ENCODE data around the gene DACT3. TPM values are rescaled to one million over a fixed set of nuclear protein-coding genes. Genes with fewer than 3 reads are reported as not detected.

The DACT3 gene
- total RNA-seq, 1 experiment from 2014 or later = 0.84 TPM

- no peak for DNase-seq (ENCODE audit: low spot score)
These were observed 4.1 kb upstream of the DACT3 start for GRCh38 chr19:46665072-46665471.

DNA sequence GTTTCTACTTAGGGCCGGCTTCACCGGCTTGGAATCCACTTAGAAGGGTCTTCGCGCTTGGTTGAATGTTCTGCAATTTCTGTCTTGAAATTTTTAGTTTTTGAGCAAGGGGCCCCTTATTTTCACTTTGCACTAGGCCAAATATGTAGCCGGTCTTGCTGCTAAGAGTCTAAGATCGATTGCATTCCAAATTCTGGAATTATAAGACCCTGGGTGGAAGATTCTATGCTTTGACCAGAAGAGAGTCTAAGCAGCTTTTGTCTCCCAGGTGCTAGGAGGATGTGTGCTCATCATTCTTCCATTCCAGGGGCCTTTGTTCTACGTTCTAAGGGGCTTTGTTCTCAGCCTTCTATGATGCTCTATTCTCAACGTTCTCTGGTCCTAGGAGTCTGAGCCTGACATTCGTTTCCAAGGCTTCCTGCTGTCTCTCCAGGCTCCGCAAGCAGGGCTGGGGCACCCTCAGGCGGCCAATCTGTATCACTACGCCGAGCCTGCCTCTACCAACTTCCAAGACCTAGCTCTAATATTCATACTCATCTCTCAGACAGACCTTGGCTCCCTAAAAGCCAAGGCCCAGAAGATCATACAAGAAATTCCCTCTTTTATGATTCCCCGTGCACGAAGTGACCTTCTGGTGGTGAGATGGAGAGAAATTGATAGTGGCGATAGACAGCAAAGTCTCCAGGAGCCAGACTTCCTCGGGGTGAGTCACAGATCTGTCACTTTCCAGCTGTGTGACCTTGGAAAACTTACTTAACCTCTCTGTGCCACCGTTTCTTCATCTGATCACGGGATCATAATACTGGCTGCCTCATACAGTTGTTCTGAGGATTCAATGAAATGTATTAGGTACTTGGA is 982 bp upstream of the DACT3 start:
- DNase-seq (ENCODE audit: low spot score) = peak; percentile 77

- no peak for DNase-seq (ENCODE audit: low spot score)
These were observed 397 bp downstream of the DACT3 start for GRCh38 chr19:46660551-46661019.

DNA sequence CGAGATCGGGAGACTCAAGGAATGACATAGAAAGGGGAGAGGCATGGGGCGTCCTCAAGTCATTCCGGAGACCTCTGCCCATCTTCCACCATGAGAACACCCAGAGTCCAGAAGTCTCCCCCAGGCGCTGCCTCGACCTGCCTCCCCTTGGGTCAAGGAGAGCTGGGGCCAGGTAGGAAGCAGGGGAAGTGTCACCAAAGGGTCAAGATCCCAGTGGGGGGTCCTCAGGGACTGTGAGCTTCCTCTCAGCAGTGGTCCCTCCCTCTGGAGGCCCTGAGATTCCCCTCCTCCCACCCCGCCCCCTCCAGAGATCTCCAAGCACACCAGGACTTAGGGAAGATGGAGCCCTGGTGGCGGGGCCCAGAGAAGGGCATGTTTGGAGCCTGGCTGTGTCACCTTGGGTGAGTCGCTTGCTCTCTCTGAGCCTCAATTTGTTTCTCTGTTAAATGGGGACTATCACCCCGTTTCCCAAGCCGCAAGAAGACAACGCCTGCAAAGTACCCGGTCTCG is 919 bp downstream of the DACT3 start:
- DNase-seq (ENCODE audit: low spot score) = no peak

GRCh38 chr19:46659151-46660007 is 1.6 kb downstream of the DACT3 start:
- no peak for DNase-seq (ENCODE audit: low spot score)

- no peak for DNase-seq (ENCODE audit: low spot score)
These were observed 4.4 kb downstream of the DACT3 start for GRCh38 chr19:46656541-46656940.

DNA sequence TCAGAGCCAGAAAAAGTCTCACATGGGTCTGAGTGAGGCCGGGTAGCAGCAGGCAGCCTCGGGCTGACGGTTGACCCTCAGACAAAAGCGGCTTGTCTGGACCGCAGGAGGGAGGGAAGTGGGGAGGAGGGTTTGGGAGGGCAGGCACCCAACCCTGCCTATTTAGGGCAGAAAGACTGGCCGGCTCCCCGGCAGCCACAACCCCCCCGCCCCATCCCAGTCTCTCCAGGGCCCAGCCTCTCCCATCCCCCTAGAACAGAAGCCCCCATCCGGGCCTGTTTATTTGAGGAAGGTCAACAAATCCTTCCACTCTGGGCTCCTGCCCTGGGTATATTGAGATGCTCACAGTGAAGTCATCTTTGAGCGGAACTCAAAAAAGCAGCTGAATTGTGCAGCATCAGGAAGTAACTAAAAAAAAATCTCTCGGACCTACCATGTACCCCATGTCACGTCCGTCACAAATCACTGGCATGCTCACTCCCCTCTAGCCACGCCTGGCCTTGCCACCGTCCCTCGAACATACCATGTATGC is 6.3 kb downstream of the DACT3 start:
- DNase-seq (ENCODE audit: low spot score) = no peak

- no peak for DNase-seq (ENCODE audit: low spot score)
These were observed 10.5 kb downstream of the DACT3 start for GRCh38 chr19:46650445-46650844.

DNA sequence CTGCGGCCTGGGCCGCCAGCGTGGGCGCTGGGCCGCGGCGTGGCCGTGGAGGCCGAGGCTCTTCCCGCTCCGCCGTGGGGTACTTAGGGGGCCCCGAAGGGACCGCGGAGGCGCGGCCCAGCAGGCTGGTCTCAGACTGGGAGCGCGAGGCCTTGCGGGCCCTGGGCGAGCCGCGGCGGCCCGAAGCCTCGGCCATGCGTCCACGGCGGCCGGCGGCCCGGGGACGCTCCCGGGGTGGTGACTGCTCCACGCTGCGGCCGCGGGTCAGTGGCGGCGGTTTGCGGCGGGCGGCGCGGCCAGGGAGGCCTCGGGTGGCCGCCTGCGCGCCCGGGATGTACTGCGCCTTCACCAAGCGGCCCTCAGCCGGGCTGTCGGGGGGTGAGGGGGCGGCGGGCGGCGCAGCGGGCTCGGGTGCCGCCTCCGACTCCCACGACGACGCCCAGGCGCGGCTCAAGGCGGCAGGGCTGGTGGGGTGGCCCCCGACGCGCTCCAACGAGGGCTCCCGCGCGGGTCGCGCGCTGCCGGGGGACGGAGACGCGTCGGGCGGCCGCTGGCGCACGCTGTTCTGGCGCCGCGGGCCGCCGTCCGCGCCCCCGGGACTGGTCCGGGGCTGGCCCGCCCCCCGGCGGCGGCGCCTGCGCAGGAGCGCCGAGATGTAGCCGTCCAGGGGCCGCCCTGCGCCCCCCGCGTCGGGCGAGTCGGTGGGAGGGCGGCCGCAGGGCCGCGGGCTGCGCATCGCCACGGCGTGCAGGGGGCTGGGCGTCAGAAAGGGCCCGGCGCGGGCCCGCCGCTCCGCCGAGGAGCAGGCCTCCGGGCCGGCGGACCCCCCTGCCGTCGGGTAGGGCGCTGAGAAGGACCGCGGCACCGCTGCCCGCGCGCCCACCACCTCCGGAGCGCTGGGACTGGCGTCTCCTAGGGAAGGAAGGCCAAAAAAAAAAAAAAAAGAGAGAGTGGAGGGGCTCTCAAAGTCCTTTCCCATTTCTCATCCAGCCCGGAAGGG is 11.7 kb downstream of the DACT3 start:
- no peak for DNase-seq (ENCODE audit: low spot score)

GRCh38 chr19:46648060-46648960 is 12.7 kb downstream of the DACT3 start:
- DNase-seq (ENCODE audit: low spot score) = no peak

- DNase-seq (ENCODE audit: low spot score) = no peak
These were observed 14.6 kb downstream of the DACT3 start for GRCh38 chr19:46646402-46646801.

DNA sequence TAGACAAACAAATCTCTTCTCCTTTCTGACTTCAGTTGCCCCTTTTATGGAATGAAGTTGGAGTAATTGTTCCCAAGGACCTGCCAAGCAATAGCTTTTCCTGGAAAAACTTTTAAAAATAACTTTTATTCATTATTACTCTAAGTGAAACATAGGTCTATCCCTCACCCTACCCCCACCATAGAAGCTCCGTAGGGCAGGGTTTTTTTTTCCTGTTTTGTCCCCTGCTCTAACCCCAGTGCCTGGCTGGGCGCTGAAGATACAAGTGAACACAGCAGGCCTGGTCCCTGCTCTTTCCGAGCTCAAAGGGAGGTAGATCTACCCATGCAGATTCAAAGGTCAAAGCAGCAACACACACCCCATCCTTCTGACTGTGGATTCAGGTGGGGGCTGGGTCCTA is 16.3 kb downstream of the DACT3 start:
- DNase-seq (ENCODE audit: low spot score) = no peak

- no peak for DNase-seq (ENCODE audit: low spot score)
These were observed 20.3 kb downstream of the DACT3 start for GRCh38 chr19:46640656-46641055.

- peak; percentile 23 for DNase-seq (ENCODE audit: low spot score)
These were observed 21.4 kb downstream of the DACT3 start for GRCh38 chr19:46639358-46640182.

- no peak for DNase-seq (ENCODE audit: low spot score)
These were observed 23.8 kb downstream of the DACT3 start for GRCh38 chr19:46637224-46637623.

DNA sequence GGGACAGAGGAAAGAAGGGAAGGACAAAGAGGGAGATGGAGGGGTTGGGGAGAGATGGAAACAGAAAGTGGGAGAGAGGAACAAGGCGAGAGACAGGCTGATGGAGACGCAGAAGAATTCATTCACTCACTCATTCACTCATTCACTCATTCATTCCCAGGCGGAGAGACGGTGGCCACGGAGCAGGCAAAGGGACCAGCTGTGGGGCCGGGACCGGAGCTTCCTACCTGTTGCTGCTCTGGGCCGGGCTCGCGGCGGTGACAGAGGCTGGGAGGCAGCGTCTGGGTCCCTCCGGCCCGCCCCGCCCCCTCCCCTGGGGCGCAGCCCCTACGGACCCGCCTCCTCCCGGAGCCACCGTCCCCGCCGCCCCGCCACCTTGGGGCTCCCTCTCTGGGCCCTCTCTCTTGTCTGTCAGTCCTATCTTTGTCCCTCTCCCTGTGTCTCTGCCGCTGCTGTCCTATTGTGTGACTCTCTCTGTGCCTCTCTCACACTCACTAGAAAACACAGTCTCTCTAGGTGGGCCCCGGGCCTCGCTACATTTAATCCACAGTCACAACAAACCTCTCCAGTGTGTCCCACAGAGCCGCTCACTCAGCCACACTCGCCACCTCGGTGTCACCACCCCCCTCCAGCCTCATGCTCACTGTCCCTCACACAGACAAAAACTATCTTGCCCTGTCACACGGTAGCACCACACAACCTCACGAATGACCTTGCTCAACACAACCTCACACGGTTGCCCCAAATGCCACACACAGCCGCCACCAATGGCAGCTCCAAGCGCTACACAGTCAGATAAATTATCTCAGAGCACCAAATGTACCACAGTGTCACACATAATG is 24.8 kb downstream of the DACT3 start, which contains the start of gene GNG8:
Gene GNG8, minus strand, starts transcription at position 283 of the 842 bp plus-strand sequence. CDS start 1,520 bp downstream, outside the sequence.
- no peak for DNase-seq (ENCODE audit: low spot score)

GRCh38 chr19:46634656-46635218 is 26.2 kb downstream of the DACT3 start:
- DNase-seq (ENCODE audit: low spot score) = no peak
